Left ventricle myocardium inferior (tissue), 1 donor: ENCODE results near the gene SEMA6C. TPM values are rescaled to one million over a fixed set of nuclear protein-coding genes. Genes with fewer than 3 reads are reported as not detected.
"Not testable (repeated sequence)": the region's sequence is repeated elsewhere in the genome, so short reads cannot be mapped to it uniquely, and the experiment has no call there.

Source experiments
- DNase-seq: peaks from one replicate; pipeline ENCODE4 v3.0.0-alpha.2; 2020
- H3K27ac ChIP-seq: fragments of 200-600 bp; replicated peaks from 2 replicates; pipeline ENCODE4 v1.8.0; 2021
- H3K27me3 ChIP-seq: fragments of 200-600 bp; 2 replicates; pipeline ENCODE4 v1.8.0; 2021; ENCODE audit warnings: low read depth
- H3K36me3 ChIP-seq: fragments of 200-600 bp; 2 replicates; pipeline ENCODE4 v1.8.0; 2021
- H3K4me1 ChIP-seq: fragments of 200-600 bp; 2 replicates; pipeline ENCODE4 v1.8.0; 2021
- H3K4me3 ChIP-seq: fragments of 200-600 bp; 2 replicates; pipeline ENCODE4 v1.8.0; 2021; ENCODE audit warnings: mild to moderate bottlenecking, moderate library complexity
- H3K9me3 ChIP-seq: fragments of 200-600 bp; replicated peaks from 2 replicates; pipeline ENCODE4 v1.8.0; 2021
- intact Hi-C: fragments of 100-400 bp; cut with micrococcal nuclease; formaldehyde crosslinking; loops from one replicate; pipeline ENCODE4 v1.11.0; 2022
- total RNA-seq: library from RNA; stranded (reverse); fragmentation: NEBNext Ultra II Directional; extraction: Animal tissue kit (Norgen Biotek cat#: 25700); gene quantifications from one replicate; pipeline ENCODE4 v1.2.1, GENCODE V29; 2021
- TF ChIP-seq, protein P1 (sequence below): fragments of 200-600 bp; IDR thresholded peaks from 2 replicates; pipeline ENCODE4 v1.8.0; 2021; ENCODE audit warnings: antibody characterized with exemption, mild to moderate bottlenecking, borderline replicate concordance
- donor health status: DM: no; HTN: yes; CAD: no; lungs with severe emphysema.

Gene SEMA6C
- total RNA-seq, 1 donor from 2014 or later = 77.7 TPM

DNA sequence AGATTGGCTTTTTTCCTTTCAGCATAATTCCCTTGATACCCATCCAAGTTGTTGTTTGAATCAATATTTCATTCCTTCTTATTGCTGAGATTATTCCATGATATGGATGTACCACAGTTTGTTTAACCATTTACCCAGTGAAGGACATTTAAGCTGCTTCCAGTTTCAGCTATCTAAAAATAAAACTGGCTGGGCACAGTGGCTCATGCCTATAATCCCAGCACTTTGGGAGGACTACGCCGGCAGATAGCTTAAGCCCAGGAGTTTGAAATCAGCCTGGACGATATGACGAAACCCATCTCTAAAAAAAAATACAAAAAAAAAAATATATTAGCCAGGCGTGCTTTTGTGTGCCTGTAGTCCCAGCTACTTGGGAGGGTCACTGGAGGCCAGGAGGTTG, 32.6 kb downstream of the SEMA6C start:
- H3K4me1 ChIP-seq = no peaks in the 10 kb centered on the region
- TF ChIP-seq, protein P1, sequence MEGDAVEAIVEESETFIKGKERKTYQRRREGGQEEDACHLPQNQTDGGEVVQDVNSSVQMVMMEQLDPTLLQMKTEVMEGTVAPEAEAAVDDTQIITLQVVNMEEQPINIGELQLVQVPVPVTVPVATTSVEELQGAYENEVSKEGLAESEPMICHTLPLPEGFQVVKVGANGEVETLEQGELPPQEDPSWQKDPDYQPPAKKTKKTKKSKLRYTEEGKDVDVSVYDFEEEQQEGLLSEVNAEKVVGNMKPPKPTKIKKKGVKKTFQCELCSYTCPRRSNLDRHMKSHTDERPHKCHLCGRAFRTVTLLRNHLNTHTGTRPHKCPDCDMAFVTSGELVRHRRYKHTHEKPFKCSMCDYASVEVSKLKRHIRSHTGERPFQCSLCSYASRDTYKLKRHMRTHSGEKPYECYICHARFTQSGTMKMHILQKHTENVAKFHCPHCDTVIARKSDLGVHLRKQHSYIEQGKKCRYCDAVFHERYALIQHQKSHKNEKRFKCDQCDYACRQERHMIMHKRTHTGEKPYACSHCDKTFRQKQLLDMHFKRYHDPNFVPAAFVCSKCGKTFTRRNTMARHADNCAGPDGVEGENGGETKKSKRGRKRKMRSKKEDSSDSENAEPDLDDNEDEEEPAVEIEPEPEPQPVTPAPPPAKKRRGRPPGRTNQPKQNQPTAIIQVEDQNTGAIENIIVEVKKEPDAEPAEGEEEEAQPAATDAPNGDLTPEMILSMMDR = no peak
- no peaks in the 10 kb centered on the region for H3K9me3 ChIP-seq
- no peaks in the 10 kb centered on the region for H3K27me3 ChIP-seq
- intact Hi-C loops = no loop called here
- DNase-seq = no peak
- no peak overlapping the region for H3K4me3 ChIP-seq
- peaks cover 56% of the 10 kb centered on the region for H3K36me3 ChIP-seq
- no peak overlapping the region for H3K27ac ChIP-seq

DNA sequence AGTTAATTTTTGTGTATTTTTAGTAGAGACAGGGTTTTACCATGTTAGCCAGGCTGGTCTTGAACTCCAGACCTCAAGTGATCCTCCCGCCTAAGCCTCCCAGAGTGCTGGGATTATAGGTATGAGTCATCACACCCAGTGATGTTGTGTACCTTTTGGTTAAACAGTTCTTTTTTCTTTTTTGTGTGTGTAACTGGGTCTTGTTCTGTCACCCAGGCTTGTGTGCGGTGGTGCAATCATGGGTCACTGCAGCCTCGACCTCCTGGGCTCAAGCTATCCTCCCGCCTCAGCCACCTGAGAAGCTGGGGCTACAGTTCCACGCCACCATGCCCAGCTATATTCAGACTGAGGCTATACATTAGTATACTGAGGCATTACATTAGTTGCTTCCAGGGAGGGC, 38.1 kb downstream of the SEMA6C start:
- Histone ChIP-seq H3K27ac (no peak overlapping the region), H3K9me3 (no peaks in the 10 kb centered on the region), H3K36me3 (peaks cover 49% of the 10 kb centered on the region), H3K4me3 (no peak overlapping the region), H3K27me3 (no peaks in the 10 kb centered on the region), H3K4me1 (no peaks in the 10 kb centered on the region)
- intact Hi-C loops = no loop called here
- DNase-seq = no peak
- TF ChIP-seq, protein P1 = no peak

DNA sequence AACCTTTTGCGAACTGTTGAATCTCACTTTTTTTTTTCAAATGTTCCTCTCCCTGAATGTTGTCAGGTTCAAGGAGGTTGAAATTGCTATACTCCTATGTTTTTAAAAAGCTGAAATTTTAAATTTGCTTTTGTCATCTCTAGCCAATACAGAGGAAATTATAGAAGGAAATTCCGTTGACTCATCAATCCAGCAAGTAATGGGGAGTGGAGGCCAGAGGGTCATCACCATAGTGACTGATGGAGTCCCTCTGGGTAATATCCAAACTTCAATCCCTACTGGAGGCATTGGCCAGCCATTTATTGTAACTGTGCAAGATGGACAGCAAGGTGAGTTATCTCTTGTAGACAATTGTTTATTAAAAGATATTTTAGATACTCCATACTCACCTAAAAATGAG, 39.5 kb downstream of the SEMA6C start:
- Histone ChIP-seq H3K36me3 (peaks cover 50% of the 10 kb centered on the region), H3K9me3 (no peaks in the 10 kb centered on the region), H3K4me3 (no peak overlapping the region), H3K27me3 (no peaks in the 10 kb centered on the region), H3K27ac (no peak overlapping the region), H3K4me1 (no peaks in the 10 kb centered on the region)
- DNase-seq = no peak
- intact Hi-C loops = loop anchor here (2.0 kb wide), 1 partner anchor 30 kb away; no protein-coding TSS in a partner anchor
- TF ChIP-seq, protein P1 = no peak

DNA sequence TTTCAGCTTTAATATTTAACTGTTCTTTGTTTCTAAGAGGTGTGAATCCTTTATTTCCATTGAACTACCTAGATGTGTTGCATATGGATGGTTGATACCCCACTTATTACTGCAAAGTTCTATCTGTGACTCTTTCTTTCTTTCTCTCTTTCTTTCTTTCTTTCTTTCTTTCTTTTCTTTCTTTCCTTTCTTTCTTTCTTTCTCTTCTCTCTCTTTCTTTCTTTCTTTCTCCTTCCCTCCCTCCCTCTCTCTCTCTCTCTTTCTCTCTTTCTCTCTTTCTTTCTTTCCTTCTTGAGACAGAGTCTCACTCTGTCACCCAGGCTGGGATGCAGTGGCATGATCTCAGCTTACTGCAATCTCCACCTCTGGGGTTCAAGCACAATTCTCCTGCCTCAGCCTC, 41.8 kb downstream of the SEMA6C start:
- DNase-seq = no peak
- no peaks in the 10 kb centered on the region for H3K4me1 ChIP-seq
- H3K27me3 ChIP-seq = no peaks in the 10 kb centered on the region
- H3K4me3 ChIP-seq = no peak overlapping the region
- H3K36me3 ChIP-seq = peaks cover 38% of the 10 kb centered on the region
- intact Hi-C loops = no loop called here
- no peak overlapping the region for H3K27ac ChIP-seq
- no peaks in the 10 kb centered on the region for H3K9me3 ChIP-seq
- TF ChIP-seq, protein P1 = no peak

DNA sequence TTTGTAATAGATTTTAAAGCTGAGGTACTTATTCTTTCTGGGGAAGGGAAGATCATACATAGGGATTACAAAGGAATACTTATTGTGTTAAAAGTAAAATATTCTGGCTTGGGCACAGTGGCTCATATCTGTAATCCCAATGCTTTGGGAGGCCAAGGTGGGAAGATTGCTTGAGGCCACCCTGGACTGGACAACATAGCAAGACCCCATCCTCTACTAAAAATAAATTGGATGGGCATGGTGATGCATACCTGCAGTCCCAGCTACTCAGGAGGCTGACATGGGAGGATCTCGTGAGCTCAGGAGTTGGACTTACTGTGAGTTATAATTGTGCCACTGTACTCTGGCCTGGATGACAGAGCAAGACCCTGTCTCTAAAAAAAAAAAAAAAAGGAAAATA, 48.3 kb downstream of the SEMA6C start:
- DNase-seq = no peak

DNA sequence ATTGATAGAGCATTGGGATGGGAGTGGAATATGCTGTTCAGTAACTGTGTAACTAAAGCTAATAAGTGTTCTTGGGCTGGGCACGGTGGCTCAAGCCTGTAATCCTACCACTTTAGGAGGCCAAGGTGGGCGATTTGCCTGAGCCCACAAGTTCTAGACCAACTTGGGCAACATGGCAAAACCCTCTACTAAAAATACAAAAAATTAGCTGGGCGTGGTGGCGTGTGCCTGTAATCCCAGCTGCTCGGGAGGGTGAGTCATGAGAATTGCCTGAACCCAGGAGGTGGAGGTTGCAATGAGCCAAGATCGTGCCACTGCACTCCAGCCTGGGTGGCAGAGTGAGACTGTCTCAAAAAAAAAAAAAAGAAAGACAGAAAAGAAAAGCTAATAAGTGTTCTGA, 49.0 kb downstream of the SEMA6C start:
- not testable (repeated sequence) for H3K4me3 ChIP-seq, H3K27ac ChIP-seq, H3K4me1 ChIP-seq, DNase-seq, H3K9me3 ChIP-seq, H3K27me3 ChIP-seq
- H3K36me3 ChIP-seq = peaks cover 17% of the 10 kb centered on the region
- intact Hi-C loops = loop anchor here (5.0 kb wide), 1 partner anchor 60 kb away; the partner anchor contains the start of gene TNFAIP8L2

More for the DNA sequence above, 48.3 kb downstream of the SEMA6C start:
- Histone ChIP-seq H3K27ac (no peak overlapping the region), H3K27me3 (no peaks in the 10 kb centered on the region), H3K36me3 (peaks cover 21% of the 10 kb centered on the region), H3K4me3 (no peak overlapping the region), H3K9me3 (no peaks in the 10 kb centered on the region), H3K4me1 (no peaks in the 10 kb centered on the region)
- intact Hi-C loops = loop anchor here (5.0 kb wide), 1 partner anchor 59 kb away; the partner anchor contains the start of gene TNFAIP8L2
- TF ChIP-seq, protein P1 = no peak
